ENCODE data around the gene ZNF277. TPM values are rescaled to one million over a fixed set of nuclear protein-coding genes. Genes with fewer than 3 reads are reported as not detected.

The ZNF277 gene
- total RNA-seq, 3 donors from 2014 or later = 30.8 to 38.3 (median 34.2) TPM

DNA sequence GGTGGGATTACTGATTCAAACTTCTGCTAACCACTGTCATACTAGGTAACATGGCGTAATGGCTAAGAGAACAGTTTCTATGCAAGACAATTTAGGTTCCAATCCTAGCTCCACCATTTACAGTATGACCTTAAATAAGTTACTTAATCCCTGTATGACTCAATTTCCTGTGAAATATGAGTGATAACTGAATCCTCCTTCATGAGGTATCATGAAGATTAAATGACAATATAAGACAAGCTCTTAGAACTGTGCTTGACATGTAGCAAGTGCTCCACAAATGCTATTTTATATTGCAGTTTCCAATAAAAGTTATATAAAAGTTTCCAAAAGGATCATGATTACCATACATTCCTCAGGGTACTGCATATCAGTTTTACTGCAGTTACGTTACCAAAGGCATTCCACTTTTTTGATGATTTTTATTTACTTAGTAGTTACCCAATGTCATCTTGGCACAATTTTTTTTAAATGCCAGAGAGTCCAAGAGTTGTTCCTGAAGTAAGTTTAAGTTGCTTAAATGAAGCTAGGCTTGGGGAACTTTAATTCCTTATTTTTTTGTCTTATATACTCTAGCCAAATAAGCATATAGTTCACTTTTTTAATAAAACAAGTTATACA, 7.3 kb upstream of the ZNF277 start:
- H3K9me3 ChIP-seq = no peaks in the 10 kb centered on the region
- H3K4me3 ChIP-seq = no peak overlapping the region
- no peaks in the 10 kb centered on the region for H3K36me3 ChIP-seq
- H3K27ac ChIP-seq = no peak overlapping the region
- H3K4me1 ChIP-seq = no peaks in the 10 kb centered on the region
- no peak for TF ChIP-seq POLR2A (IDR thresholded peaks at IDR 0.05)
- no peak for TF ChIP-seq POLR2AphosphoS5 (IDR thresholded peaks at IDR 0.05)
- TF ChIP-seq, protein P1, sequence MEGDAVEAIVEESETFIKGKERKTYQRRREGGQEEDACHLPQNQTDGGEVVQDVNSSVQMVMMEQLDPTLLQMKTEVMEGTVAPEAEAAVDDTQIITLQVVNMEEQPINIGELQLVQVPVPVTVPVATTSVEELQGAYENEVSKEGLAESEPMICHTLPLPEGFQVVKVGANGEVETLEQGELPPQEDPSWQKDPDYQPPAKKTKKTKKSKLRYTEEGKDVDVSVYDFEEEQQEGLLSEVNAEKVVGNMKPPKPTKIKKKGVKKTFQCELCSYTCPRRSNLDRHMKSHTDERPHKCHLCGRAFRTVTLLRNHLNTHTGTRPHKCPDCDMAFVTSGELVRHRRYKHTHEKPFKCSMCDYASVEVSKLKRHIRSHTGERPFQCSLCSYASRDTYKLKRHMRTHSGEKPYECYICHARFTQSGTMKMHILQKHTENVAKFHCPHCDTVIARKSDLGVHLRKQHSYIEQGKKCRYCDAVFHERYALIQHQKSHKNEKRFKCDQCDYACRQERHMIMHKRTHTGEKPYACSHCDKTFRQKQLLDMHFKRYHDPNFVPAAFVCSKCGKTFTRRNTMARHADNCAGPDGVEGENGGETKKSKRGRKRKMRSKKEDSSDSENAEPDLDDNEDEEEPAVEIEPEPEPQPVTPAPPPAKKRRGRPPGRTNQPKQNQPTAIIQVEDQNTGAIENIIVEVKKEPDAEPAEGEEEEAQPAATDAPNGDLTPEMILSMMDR (IDR thresholded peaks at IDR 0.05) = no peak
- H3K27me3 ChIP-seq = no peaks in the 10 kb centered on the region
- intact Hi-C loops (cut with DNase I; ENCODE audit: low total_unique reads) = no loop called here
- DNase-seq (ENCODE audit: low spot score in 2 of 2) = no peak

DNA sequence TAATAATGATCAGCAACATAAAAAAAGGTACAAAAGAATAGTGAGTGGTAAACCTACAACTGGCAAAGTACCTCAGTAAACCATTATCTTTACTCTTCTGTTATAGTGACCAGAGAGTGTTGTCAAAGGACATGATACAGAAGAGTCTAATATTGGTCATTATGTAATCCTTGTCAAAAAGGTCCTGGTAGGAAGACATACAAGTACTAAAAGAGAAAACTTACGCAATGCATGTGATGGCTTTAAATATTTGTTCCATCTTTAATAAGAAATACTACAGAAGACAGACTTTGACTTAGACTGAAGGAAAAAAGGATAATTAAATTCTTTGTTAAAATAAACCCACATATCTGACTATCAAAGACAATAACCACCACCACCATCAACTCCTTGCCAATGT, 6.8 kb upstream of the ZNF277 start:
- no peak overlapping the region for H3K4me3 ChIP-seq
- H3K4me1 ChIP-seq = no peaks in the 10 kb centered on the region
- TF ChIP-seq POLR2AphosphoS5 (IDR thresholded peaks at IDR 0.05) = no peak
- TF ChIP-seq, protein P1 (IDR thresholded peaks at IDR 0.05) = no peak
- no peak for TF ChIP-seq POLR2A (IDR thresholded peaks at IDR 0.05)
- no peaks in the 10 kb centered on the region for H3K9me3 ChIP-seq
- intact Hi-C loops (cut with DNase I; ENCODE audit: low total_unique reads) = no loop called here
- DNase-seq (ENCODE audit: low spot score in 2 of 2) = no peak
- no peak overlapping the region for H3K27ac ChIP-seq
- H3K27me3 ChIP-seq = no peaks in the 10 kb centered on the region
- no peaks in the 10 kb centered on the region for H3K36me3 ChIP-seq

GRCh38 chr7:112201411-112201810, 5.1 kb upstream of the ZNF277 start:
- intact Hi-C loops (cut with DNase I; ENCODE audit: low total_unique reads) = no loop called here
- no peak overlapping the region for H3K27ac ChIP-seq
- H3K9me3 ChIP-seq = no peaks in the 10 kb centered on the region
- TF ChIP-seq, protein P1 (IDR thresholded peaks at IDR 0.05) = no peak
- TF ChIP-seq POLR2A (IDR thresholded peaks at IDR 0.05) (no peak), POLR2AphosphoS5 (IDR thresholded peaks at IDR 0.05) (no peak)
- H3K36me3 ChIP-seq = no peaks in the 10 kb centered on the region
- no peaks in the 10 kb centered on the region for H3K4me1 ChIP-seq
- no peak for DNase-seq (ENCODE audit: low spot score in 2 of 2)
- H3K27me3 ChIP-seq = no peaks in the 10 kb centered on the region
- H3K4me3 ChIP-seq = no peak overlapping the region

DNA sequence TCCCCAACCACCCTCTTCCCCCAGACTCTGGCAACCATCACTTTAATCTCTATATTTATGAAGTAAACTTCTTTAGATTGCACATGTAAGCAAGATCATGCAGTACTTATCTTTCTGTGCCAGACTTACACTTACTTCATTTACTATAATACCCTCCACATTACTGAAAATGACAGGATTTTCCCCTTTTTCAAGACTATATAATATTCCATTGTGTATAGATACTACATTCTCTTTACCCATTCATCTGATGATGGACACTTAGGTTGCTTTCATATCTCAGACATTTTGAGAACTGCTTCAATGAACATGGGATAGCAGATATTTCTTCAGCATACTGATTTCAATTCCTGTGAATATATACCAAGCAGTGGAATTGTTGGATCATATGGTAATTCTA, 4.7 kb upstream of the ZNF277 start:
- DNase-seq (ENCODE audit: low spot score in 2 of 2) = no peak
- H3K9me3 ChIP-seq = no peaks in the 10 kb centered on the region
- TF ChIP-seq POLR2AphosphoS5 (IDR thresholded peaks at IDR 0.05) (no peak), POLR2A (IDR thresholded peaks at IDR 0.05) (no peak)
- TF ChIP-seq, protein P1 (IDR thresholded peaks at IDR 0.05) = no peak

GRCh38 chr7:112202816-112203215, 3.7 kb upstream of the ZNF277 start:
- H3K27me3 ChIP-seq = no peaks in the 10 kb centered on the region
- H3K36me3 ChIP-seq = no peaks in the 10 kb centered on the region
- intact Hi-C loops (cut with DNase I; ENCODE audit: low total_unique reads) = no loop called here
- peak in 1 of 2 donors; percentile 38 for DNase-seq (ENCODE audit: low spot score in 2 of 2)
- no peaks in the 10 kb centered on the region for H3K4me1 ChIP-seq
- no peak overlapping the region for H3K4me3 ChIP-seq
- TF ChIP-seq POLR2AphosphoS5 (IDR thresholded peaks at IDR 0.05) (no peak), POLR2A (IDR thresholded peaks at IDR 0.05) (no peak)
- TF ChIP-seq, protein P1 (IDR thresholded peaks at IDR 0.05) = no peak
- H3K27ac ChIP-seq = no peak overlapping the region
- H3K9me3 ChIP-seq = no peaks in the 10 kb centered on the region

More for the DNA sequence above, 4.7 kb upstream of the ZNF277 start:
- H3K4me3 ChIP-seq = no peak overlapping the region
- no peaks in the 10 kb centered on the region for H3K36me3 ChIP-seq
- H3K27ac ChIP-seq = no peak overlapping the region
- no peaks in the 10 kb centered on the region for H3K4me1 ChIP-seq
- H3K27me3 ChIP-seq = no peaks in the 10 kb centered on the region
- intact Hi-C loops (cut with DNase I; ENCODE audit: low total_unique reads) = no loop called here
